Metanephros (tissue), 2 donors: ENCODE measurements around the gene ETFDH. TPM values are rescaled to one million over a fixed set of nuclear protein-coding genes. Genes with fewer than 3 reads are reported as not detected.

Experiments used
- small RNA-seq: library from RNA; depleted of rRNA; stranded (forward); fragments of <200 nt; gene quantifications from one replicate; pipeline ENCODE3, GENCODE V24; 2014; ENCODE audit warnings: low replicate concordance
- total RNA-seq: library from RNA; depleted of rRNA; stranded (reverse); fragments of >200 nt; gene quantifications from one replicate; pipeline ENCODE4 v1.2.3, GENCODE V29; 2014

ETFDH gene
- total RNA-seq: 33.1 TPM

GRCh38 chr4:158671915-158672806, at the start of gene ETFDH:
Gene ETFDH (plus strand): TSS chr4:158672296. CDS start chr4:158672457, 161 bp downstream.

GRCh38 chr4:158671665-158671914, 506 bp upstream of the ETFDH start, which contains the start of gene C4orf46:
Gene C4orf46 (minus strand): TSS chr4:158671887. CDS start chr4:158671801, 86 bp downstream.

GRCh38 chr4:158722917-158723793, 51.1 kb downstream of the ETFDH start, which contains the start of gene PPID:
Gene PPID (minus strand): TSS chr4:158723396. CDS start chr4:158723288, 108 bp downstream.

Small RNA genes within 50 kb of the gene (small RNA-seq; reads per million reads assigned to genes)
- not detected for gene RF00012

Other genes starting within 250 kb of the ETFDH start
- gene RXFP1, start 150.4 kb upstream of the ETFDH start, total RNA-seq: 0.58 TPM
- 27.3 TPM for gene C4orf46, start 409 bp upstream of the ETFDH start, total RNA-seq
- 30.1 TPM for gene PPID, start 51.1 kb downstream of the ETFDH start, total RNA-seq
- gene FNIP2, start 96.7 kb downstream of the ETFDH start, total RNA-seq: 115 TPM